Measurements from ENCODE around the gene APBA2. TPM values are rescaled to one million over a fixed set of nuclear protein-coding genes. Genes with fewer than 3 reads are reported as not detected.

Gene APBA2
- total RNA-seq, 2 experiments from 2014 or later: 16.2 to 17.2 TPM

- POLR2A ChIA-PET: no interaction called here
These were observed 38.0 kb downstream of the APBA2 start for GRCh38 chr15:28923726-28924280.

DNA sequence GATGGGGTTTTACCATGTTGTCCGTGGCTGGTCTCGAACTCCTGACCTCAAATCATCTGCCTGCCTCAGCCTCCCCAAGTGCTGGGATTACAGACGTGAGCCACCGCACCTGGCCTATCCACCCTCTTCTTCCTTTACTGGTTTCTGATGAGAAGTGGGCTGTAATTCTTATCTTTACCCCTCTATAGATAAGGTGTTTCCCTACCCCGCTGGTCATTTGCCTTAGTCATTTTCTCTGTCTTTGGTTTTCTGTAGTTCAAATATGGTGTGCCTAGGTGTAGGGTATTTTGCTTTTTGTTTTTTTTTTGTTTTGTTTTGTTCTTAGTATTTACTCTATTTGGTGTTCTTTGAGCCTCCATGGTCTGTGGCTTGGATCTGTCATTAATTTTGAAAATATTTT is 41.3 kb downstream of the APBA2 start:
- POLR2A ChIA-PET: no interaction called here
- CTCF ChIA-PET: no interaction called here

More at GRCh38 chr15:28923726-28924280, 38.0 kb downstream of the APBA2 start:
- CTCF ChIA-PET: interaction anchor here (1.0 kb wide), 1 partner anchor 12 kb away, joined by 3 read pairs; no protein-coding TSS in a partner anchor

GRCh38 chr15:28929200-28929599 is 43.4 kb downstream of the APBA2 start:
- CTCF ChIA-PET: interaction anchor here (0.6 kb wide), 1 partner anchor 144 kb away, joined by 3 read pairs; no protein-coding TSS in a partner anchor

GRCh38 chr15:28930011-28930410 is 44.2 kb downstream of the APBA2 start:
- ChIA-PET POLR2A (no interaction called here), CTCF (interaction anchor here (1.4 kb wide), 1 partner anchor 9 kb away, joined by 3 read pairs; no protein-coding TSS in a partner anchor)

More at GRCh38 chr15:28929200-28929599, 43.4 kb downstream of the APBA2 start:
- POLR2A ChIA-PET: no interaction called here

DNA sequence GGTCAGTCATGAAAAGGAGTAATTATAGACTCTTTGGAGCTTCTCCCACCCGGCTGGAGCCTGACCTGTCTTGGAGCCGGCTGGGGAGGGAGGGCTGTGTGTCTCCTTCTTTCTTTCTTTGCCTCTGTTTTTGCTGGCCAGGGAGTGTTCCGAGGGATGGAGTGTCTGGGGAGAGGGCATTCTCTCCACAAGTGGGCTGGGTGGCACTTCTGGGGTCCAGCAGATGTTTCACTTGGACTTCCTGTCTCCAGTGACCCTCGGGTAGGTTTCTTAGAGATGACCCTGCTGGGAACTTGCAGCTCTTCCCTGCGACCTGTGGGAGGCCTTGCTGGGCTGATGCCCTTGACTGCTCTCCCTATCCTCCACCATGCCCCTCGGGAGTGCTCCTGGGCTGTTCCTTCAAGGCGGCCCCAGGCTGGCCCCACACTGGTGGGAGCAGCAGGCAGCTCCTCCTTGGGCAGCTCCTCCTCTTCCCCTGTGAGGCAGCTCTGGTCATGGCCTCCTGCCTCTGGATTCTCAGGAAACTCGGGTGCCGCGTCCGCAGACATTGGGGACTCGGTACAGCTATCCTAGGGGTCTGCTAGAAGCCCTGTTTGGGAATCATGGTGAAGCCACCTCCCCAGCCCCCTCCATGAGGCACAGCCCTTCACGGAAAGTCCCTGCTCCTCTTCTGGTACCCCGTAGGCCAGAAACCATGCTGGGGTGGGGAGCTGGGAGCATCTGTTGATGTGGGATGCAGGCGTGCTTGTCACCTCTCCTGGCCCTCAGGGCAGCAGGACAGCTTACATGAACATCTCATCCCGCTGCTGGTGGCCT is 44.9 kb downstream of the APBA2 start:
- POLR2A ChIA-PET: no interaction called here
- CTCF ChIA-PET: interaction anchor here (0.9 to 1.4 kb wide), 2 partner anchors 9 to 36 kb away, joined by 3 read pairs; no protein-coding TSS in a partner anchor

- POLR2A ChIA-PET: no interaction called here
- CTCF ChIA-PET: no interaction called here
These were observed 46.1 kb downstream of the APBA2 start for GRCh38 chr15:28931828-28932227.

DNA sequence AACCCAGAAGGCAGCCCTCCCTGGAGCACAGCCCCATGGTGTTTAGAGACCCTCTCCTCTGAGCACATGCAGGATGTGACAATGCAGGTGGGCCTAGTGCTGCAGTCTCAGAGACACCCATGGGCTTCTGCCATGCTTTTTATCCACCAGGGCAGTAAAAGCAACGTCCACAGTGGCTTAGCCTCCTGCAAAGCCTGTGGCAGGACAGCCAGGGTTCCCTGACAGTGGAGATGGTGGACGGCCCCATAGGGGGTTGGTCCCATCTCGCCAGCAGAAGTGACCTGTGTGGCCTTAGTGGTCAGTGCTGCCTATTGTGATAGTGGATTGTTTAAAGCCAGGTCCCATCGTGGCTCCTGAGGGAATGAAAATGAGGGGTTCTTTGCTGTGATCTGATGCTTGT is 46.6 kb downstream of the APBA2 start:
- POLR2A ChIA-PET: no interaction called here

GRCh38 chr15:28933710-28934445 is 48.1 kb downstream of the APBA2 start:
- ChIA-PET POLR2A (no interaction called here), CTCF (no interaction called here)

More for the DNA sequence above, 46.6 kb downstream of the APBA2 start:
- CTCF ChIA-PET: no interaction called here

- POLR2A ChIA-PET: no interaction called here
- CTCF ChIA-PET: interaction anchor here (1.3 to 1.4 kb wide), 2 partner anchors 10 to 155 kb away, joined by 3 to 5 read pairs; no protein-coding TSS in a partner anchor
These were observed 48.9 kb downstream of the APBA2 start for GRCh38 chr15:28934645-28935044.

- POLR2A ChIA-PET: no interaction called here
These were observed 49.5 kb downstream of the APBA2 start for GRCh38 chr15:28935316-28935715.

DNA sequence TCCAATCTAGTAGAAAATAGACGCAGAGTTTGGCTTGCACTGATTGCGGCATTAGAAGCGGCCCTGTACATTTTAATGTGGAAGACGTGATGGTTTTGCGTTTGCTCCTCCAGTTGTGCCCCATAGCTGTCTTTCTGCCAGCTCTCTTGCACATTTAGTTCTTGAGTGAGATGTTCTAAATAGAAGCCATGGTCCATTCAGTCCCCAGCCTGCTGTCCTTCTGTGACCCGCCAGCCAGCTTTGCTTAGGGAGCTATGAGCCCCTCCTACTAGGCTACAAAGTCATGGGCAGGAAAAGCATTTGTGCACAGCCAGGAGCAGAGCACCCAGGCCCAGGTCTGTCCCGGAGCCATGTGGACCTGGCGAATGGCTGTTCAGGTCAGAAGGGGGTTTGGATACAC is 50.3 kb downstream of the APBA2 start:
- CTCF ChIA-PET: interaction anchor here (1.1 to 1.6 kb wide), 4 partner anchors 12 to 153 kb away, joined by 3 to 5 read pairs (median 3); no protein-coding TSS in a partner anchor
- POLR2A ChIA-PET: no interaction called here

More at GRCh38 chr15:28935316-28935715, 49.5 kb downstream of the APBA2 start:
- CTCF ChIA-PET: interaction anchor here (1.1 to 1.4 kb wide), 3 partner anchors 11 to 154 kb away, joined by 3 to 5 read pairs (median 3); no protein-coding TSS in a partner anchor

GRCh38 chr15:28936481-28936881 is 50.7 kb downstream of the APBA2 start:
- ChIA-PET POLR2A (interaction anchor here (0.6 kb wide), 1 partner anchor 8 kb away, joined by 3 read pairs; no protein-coding TSS in a partner anchor), CTCF (interaction anchor here (1.6 to 2.0 kb wide), 2 partner anchors 38 to 55 kb away, joined by 3 to 7 read pairs; no protein-coding TSS in a partner anchor)

DNA sequence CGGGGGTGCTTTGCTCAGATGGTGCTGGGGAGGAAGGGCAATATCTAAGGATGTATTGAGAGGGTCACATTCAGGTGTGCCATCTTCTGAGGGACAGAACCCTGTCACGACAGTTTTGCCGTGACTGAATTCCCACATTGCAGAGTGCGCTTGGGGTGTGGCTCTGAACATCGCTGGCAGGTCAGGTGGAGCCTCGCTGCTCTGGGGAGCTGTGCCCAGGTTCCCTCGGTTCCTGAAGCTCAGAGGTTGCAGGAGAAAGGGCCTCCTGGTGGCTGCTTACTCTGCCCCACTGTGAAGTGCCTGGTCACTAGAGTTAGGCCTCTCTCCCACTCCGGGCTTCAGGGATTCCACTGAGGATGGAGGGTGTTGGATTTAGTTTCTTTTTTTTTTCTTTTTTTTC is 51.5 kb downstream of the APBA2 start:
- CTCF ChIA-PET: interaction anchor here (1.6 to 2.0 kb wide), 2 partner anchors 38 to 56 kb away, joined by 3 to 7 read pairs; no protein-coding TSS in a partner anchor
- POLR2A ChIA-PET: interaction anchor here (0.6 kb wide), 1 partner anchor 9 kb away, joined by 3 read pairs; no protein-coding TSS in a partner anchor

DNA sequence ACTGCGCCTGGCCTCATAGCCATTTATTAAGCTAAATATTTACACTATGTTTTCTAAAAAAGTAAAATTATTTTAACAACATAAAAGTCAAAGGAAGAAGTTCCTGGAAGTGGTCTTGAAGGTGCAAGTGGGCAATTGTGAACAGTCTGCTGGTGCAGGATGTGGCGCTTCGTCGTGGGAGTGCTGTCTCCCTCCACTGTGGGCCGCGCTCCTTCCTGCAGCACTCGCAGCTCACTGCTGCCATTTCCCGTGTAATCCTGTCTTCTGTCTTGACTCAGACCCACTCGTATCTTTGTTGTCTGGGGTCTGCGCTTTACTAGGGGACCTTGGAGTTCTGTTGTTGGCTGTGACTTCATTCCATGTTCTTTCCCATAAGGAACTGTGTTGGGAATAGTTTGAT is 56.3 kb downstream of the APBA2 start:
- ChIA-PET POLR2A (no interaction called here), CTCF (interaction anchor here (1.1 kb wide), 1 partner anchor 40 kb away, joined by 3 read pairs; no protein-coding TSS in a partner anchor)

DNA sequence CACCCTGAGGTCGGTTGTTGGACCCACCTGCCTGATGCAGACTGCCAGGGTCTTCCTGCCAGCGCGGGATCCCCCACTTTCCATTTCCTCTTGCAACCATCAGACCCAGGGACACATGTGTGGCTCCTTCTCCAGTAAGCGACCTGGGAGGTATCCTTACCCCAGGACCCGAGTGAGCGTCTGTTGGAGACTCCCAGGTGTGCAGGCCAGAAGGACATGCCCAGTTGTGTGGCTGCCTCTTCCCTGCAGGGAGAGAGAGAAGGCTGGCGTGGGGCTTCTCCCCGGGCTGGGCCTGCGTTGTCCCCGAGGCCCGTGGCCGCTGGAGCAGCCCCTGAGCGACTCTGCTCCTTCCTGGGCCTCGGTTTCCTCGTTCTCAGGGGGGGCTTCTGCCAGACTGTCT is 56.8 kb downstream of the APBA2 start:
- CTCF ChIA-PET: no interaction called here

GRCh38 chr15:28943146-28943545 is 57.4 kb downstream of the APBA2 start:
- ChIA-PET CTCF (no interaction called here), POLR2A (no interaction called here)

More for the DNA sequence above, 56.8 kb downstream of the APBA2 start:
- POLR2A ChIA-PET: no interaction called here

DNA sequence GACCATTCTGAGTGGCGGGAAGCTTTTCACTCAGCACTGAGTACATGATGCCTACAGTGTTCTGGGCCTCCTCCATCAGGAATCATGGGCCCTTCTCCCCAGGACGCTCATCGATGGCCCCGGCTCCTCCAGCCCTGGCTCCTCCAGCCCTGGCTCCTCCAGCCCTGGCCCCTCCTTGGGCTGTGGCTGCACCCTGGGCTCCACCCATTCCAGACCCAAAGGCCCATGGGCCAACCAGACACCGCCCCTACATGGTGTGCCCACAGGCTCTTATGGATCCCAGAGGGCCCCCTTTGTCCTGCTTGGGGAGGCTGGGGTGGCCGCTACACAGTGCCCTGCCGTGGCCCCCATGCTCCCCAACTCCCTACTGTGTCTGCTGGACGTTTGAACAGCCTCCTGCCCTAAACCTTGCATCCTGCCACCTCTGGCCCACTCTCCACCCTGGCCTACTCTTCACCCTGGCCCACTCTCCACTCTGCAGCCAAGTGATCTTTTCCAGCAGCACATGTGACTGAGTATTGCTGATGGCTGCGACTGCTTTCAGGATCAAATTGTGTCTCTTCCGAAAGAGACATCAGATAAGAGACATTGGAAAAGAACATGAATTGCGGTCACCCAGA is 57.9 kb downstream of the APBA2 start:
- ChIA-PET POLR2A (no interaction called here), CTCF (no interaction called here)

DNA sequence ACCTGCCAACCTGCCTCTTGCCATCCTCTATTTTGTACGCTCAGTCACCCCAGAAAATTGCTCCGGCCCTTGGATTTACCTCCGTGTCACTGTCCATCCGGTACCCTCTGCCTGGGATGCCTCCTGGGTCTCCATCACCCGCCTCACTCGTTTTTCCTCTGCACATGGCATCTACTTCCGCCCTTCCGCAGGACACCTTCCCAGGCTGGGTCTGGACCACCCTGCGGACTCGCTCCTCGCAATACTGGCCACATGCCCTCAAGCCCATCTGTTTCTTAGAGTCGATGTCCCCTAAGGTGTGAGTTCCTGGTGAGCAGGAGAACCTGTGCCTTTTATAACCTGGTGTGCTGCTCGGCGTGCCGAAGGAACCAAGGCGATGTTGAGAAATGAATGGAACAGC is 58.5 kb downstream of the APBA2 start:
- ChIA-PET POLR2A (no interaction called here), CTCF (no interaction called here)

DNA sequence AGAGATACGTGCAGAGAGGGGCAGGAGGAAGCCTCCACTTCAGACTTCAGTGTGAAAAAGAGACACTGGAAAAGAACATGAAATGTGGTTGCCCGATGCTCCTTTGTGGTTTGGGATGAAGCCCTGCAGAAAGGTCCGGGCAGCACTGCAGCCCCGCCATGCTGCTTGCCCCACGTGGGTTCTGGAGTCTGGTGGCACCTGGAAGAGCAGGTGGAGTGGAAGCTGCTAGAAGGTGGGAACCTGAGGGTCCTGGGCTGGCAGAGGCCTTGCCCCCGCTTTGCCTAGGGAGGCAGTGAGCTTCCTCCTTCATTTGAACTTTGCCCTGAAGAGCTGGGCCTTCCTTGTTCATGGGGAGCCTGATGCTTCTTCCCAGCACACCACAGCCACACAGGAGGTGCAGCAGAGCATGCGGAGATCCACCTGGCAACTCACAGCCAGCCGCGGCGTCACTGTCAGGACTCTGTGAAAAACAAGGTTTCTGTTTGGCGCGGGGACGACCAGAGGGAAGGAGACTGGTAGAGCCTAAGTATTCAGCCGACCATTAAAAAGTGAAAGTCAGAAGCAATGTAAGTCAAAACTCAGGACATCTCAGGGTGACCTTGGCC is 59.0 kb downstream of the APBA2 start:
- ChIA-PET POLR2A (no interaction called here), CTCF (no interaction called here)
